Kidney tubule cell (primary cell): Measurements from ENCODE around the gene TANC2.

ENCODE experiments used
- DNase-seq: peaks from one replicate; pipeline ENCODE4 v3.0.0-alpha.2; 2018; ENCODE audit warnings: low spot score

TANC2 gene

DNA sequence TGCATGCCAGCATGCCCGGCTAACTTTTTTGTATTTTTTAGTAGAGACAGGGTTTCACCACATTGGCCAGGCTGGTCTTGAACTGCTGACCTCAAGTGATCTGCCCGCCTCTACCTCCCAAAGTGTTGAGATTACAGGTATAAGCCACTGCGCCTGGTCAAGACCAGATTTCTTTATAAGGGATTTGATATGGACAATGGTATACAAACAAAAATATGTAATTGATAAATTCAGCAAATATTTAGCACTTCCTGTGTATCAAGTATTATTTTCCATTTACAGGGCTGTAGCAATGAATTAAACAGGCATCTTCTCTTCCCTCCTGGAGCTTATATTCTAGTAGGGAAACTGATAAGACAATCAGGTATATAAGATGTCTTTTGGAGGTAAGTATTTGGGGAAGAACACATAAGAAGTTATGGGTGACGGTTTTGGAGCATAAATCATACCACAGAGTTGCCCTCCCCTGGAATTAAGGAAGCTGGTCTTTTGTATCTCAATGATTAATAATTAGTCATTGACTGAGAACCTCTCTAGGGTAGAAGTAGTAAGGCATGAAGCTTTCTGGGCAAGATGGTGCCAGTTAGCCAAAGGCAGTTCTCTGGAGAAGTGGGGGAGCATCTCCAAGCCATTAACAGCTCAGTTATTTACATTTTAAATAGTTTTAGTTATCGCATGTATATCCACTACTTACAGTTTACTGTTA lies 35.8 kb downstream of the TANC2 start:
- peak; percentile 61 for DNase-seq

DNA sequence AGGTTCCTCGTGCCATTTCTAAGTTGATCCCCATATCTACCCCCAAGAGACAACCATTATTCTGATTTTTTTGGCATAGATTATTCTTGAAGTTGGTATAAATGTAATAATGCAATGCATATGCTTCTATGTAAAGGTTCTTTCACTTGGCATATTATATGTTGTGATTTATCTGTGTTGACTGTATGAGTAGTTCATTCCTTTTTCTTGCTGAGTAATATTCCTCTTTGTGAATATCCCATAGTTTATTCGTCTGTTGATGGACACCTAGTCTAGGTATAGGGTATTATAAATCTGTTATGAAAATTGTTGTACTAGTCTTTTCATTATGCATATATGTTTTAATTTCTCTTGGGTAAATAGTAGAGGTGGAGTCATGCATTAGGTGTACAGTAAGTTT lies 36.6 kb downstream of the TANC2 start:
- no peak for DNase-seq

DNA sequence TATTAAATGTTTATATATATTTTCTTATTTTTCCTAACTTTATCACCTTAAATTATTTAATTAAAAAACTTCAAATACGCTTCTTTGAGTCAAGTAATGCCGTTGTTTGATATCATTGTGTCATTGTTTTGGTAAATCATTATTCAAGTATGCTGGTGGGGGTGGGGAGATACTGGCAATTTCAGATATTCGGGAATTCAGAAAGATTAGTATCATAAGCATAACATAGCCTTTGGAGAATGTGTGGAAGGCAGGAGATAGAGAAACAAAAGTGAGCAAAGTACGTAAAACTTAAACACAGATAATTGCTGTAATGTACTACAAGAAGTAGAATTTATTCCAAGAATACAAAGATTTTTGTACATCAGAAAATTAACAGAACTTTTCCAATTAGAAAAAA lies 49.8 kb downstream of the TANC2 start:
- DNase-seq = no peak
